Cerebellar cortex (tissue), 1 donor: ENCODE data around the gene SPINT3.

Experiments
- DNase-seq: peaks from one replicate; pipeline ENCODE4 v3.0.0-alpha.2; 2015; ENCODE audit warnings: low spot score

SPINT3 gene

DNA sequence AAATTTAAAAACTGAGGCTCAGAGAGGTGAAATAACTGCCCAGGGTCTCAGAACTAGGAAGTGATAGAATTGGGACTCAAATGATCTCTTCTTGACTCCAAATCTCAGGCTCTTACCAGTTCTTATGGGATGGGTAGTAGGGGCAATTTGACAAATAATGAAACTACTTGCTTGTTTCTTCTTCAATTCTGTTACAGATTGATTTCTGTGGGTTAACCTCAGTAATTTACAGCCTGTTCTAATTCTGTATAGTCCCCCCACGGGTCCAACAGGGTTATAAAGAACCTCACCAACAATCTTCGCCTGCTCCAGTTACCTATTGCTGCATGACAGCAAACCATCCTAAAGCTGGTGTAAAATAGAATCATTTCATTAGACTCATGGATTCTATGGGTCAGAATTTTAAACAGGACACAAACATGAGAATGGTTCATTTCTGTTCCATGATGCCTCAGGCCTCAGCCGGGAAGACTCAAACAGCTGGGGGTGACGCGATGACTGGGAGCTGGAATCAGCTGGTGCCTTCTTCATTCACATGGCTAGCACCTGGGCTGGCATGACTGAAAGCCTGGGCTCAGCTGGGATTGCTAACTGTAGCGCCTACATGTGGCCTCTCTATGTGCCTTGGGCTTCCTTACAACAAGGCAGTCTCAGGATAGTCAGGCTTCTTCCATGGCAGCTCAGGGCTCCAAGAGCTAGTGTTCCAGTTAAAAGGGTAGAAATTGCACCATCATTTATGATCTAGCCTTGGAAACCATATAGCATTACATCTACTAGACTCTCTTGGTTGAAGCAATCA, 52.5 kb downstream of the SPINT3 start:
- DNase-seq: no peak
